Right atrium auricular region (tissue), 2 donors: ENCODE results near the gene ENPP6. TPM values are rescaled to one million over a fixed set of nuclear protein-coding genes. Genes with fewer than 3 reads are reported as not detected.

Experiments used
- DNase-seq: peaks from one replicate; pipeline ENCODE4 v3.0.0-alpha.2; 2019; ENCODE audit warnings: low spot score
- H3K27ac ChIP-seq, 2 donors: fragments of 200-600 bp; sonication (generic); 1 replicate in 1 of 2; 2 replicates in 1 of 2; pipeline ENCODE4 v1.5.1; 2016 to 2019
- H3K27me3 ChIP-seq, 2 donors: fragments of 200-600 bp; sonication (generic); one replicate each; pipeline versions ENCODE4 v1.5.1 to v1.6.0; 2017 to 2019
- H3K36me3 ChIP-seq: fragments of 200-600 bp; sonication (generic); one replicate; pipeline ENCODE4 v1.5.1; 2016
- H3K4me1 ChIP-seq, 2 donors: fragments of 200-600 bp; sonication (generic); one replicate each; pipeline versions ENCODE4 v1.5.1 to v1.6.0; 2017 to 2019
- H3K4me3 ChIP-seq, 2 donors: fragments of 200-600 bp; sonication (generic); 1 replicate in 1 of 2; 2 replicates in 1 of 2; pipeline ENCODE4 v1.5.1; 2017 to 2019; ENCODE audit warnings: mild to moderate bottlenecking in 1 of 2, moderate library complexity in 1 of 2
- H3K9me3 ChIP-seq, 2 donors: fragments of 200-600 bp; sonication (generic); one replicate each; pipeline ENCODE4 v1.5.1; 2019
- total RNA-seq, 2 donors: library from RNA; depleted of rRNA; stranded (reverse); fragments of >200 nt; gene quantifications; one replicate each; pipeline ENCODE4 v1.1.0, GENCODE V29; 2016
- TF ChIP-seq, protein P1 (sequence below), 2 donors: fragments of 200-600 bp; sonication (generic); IDR thresholded peaks; one replicate each; pipeline ENCODE4 v1.5.1; 2019; ENCODE audit warnings: antibody characterized with exemption in 2 of 2

The ENPP6 gene
- total RNA-seq, 2 donors from 2014 or later, result not detected

DNA sequence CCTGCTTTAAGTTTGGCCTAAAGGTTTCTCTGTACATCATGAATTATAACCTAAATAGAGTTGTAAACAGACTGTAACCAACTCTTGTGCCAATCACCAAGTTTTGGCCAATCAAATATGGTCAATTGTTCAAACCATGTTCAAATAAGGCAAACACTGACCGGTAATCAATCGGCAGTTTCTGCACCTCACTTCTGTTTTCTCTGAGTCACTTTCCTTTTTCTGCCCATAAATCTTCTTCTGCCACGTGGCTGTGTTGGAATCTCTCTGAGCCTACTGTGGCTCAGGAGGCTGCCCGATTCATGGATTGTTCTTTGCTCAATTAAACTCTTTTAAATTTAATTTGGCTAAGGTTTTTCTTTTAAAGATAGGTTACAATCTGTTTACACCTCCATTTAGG is 16.5 kb upstream of the ENPP6 start:
- Histone ChIP-seq H3K9me3 (no peaks in the 10 kb centered on the region), H3K36me3 (no peaks in the 10 kb centered on the region), H3K27ac (no peak overlapping the region), H3K4me1 (no peaks in the 10 kb centered on the region), H3K27me3 (no peaks in the 10 kb centered on the region), H3K4me3 (no peak overlapping the region)
- DNase-seq, result no peak
- TF ChIP-seq, protein P1, sequence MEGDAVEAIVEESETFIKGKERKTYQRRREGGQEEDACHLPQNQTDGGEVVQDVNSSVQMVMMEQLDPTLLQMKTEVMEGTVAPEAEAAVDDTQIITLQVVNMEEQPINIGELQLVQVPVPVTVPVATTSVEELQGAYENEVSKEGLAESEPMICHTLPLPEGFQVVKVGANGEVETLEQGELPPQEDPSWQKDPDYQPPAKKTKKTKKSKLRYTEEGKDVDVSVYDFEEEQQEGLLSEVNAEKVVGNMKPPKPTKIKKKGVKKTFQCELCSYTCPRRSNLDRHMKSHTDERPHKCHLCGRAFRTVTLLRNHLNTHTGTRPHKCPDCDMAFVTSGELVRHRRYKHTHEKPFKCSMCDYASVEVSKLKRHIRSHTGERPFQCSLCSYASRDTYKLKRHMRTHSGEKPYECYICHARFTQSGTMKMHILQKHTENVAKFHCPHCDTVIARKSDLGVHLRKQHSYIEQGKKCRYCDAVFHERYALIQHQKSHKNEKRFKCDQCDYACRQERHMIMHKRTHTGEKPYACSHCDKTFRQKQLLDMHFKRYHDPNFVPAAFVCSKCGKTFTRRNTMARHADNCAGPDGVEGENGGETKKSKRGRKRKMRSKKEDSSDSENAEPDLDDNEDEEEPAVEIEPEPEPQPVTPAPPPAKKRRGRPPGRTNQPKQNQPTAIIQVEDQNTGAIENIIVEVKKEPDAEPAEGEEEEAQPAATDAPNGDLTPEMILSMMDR (IDR thresholded peaks at IDR 0.05), result no peak

DNA sequence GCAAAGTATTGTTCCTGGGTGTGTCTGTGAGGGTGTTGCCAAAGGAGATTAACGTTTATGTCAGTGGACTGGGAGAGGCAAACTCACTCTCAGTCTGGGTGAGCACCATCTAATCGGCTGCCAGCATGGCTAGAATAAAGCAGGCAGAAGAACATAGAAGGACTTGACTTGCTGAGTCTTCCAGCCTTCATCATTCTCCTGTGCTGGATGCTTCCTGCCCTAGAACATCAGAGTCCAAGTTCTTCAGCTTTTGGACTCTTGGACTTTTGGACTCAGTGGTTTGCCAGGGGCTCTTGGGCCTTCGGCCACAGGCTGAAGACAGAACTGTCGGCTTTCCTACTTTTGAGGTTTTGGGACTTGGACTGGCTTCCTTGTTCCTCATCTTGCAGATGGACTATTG is 15.3 kb upstream of the ENPP6 start:
- Histone ChIP-seq H3K27me3 (no peaks in the 10 kb centered on the region), H3K9me3 (no peaks in the 10 kb centered on the region), H3K4me3 (no peak overlapping the region), H3K4me1 (no peaks in the 10 kb centered on the region), H3K36me3 (no peaks in the 10 kb centered on the region), H3K27ac (no peak overlapping the region)
- DNase-seq, result no peak
- TF ChIP-seq, protein P1 (IDR thresholded peaks at IDR 0.05), result no peak

DNA sequence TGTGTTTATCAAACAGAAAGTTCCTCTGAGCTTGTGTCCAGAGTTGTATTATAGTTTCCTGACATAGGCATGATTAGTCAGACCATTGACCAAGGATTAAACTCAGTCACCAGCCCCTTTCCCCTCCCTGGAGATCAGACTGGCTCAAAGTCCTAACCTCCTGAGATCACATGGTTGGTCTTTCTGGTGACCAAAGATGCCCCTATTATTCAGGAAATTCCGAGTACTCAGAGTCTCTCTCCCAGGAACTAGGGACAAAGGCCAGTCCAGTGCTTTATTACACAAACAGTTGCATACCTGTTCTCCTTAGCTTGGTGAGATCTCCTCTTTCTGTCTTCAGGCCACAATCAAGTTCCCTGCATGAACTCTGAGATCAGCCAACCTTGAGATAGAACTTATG is 14.5 kb upstream of the ENPP6 start:
- DNase-seq, result no peak
- TF ChIP-seq, protein P1 (IDR thresholded peaks at IDR 0.05), result no peak
- H3K27ac ChIP-seq, result no peak overlapping the region
- no peaks in the 10 kb centered on the region for H3K4me1 ChIP-seq
- H3K4me3 ChIP-seq, result no peak overlapping the region
- H3K36me3 ChIP-seq, result no peaks in the 10 kb centered on the region
- no peaks in the 10 kb centered on the region for H3K9me3 ChIP-seq
- H3K27me3 ChIP-seq, result no peaks in the 10 kb centered on the region

DNA sequence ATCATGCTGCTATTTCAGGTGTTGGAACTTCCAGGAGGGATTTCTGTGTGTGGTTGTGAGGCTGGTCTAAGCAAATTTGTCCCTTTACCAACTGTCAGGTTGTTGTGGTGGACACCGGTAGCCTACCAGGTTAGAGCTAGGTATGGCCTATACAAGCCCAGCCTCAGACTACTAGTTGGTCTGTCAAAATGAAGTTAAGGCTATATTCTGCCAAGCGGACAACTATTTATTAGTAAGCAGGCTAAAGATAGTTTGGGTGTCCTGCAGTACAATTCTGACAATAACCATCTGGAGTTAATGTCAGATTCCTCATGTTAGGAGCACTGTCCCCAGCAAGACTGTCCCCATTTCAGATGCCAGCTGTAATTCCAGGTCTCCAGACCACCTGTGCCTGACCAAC is 13.9 kb upstream of the ENPP6 start:
- DNase-seq, result no peak
- Histone ChIP-seq H3K4me3 (no peak overlapping the region), H3K27ac (no peak overlapping the region), H3K27me3 (no peaks in the 10 kb centered on the region), H3K4me1 (no peaks in the 10 kb centered on the region), H3K36me3 (no peaks in the 10 kb centered on the region), H3K9me3 (no peaks in the 10 kb centered on the region)
- TF ChIP-seq, protein P1 (IDR thresholded peaks at IDR 0.05), result no peak

DNA sequence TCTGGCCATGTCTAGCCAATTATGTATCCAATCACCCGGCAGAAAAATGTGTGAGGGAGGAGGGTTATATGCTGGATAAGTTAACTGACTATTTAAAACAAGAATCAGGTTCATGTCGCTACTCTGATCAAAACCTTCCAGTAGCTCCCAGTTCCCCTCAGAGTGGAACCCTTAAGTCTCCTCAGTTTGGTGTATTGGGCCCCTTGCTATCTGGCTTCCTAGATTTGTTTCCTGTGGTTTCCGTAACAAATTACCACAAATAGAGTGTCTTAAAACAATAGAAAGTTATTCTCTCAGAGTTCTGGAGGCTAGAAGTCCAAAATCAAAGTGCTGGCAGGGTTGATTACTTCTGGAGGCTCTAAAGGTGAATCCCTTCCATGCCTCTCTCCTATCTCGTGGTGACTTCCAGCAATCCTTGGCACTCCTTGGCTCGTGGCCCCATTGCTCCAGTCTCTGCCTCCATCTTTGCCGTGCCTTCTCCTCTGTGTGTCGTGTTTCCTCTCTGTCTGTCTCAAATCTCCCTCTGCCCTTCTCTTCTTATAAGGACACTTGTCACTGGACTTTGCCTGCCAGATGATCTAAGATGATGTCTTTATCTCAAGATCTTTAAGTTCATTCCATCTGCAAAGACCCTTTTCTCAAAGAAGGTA is 10.5 kb upstream of the ENPP6 start:
- H3K36me3 ChIP-seq, result no peaks in the 10 kb centered on the region
- TF ChIP-seq, protein P1 (IDR thresholded peaks at IDR 0.05), result no peak
- DNase-seq, result no peak

DNA sequence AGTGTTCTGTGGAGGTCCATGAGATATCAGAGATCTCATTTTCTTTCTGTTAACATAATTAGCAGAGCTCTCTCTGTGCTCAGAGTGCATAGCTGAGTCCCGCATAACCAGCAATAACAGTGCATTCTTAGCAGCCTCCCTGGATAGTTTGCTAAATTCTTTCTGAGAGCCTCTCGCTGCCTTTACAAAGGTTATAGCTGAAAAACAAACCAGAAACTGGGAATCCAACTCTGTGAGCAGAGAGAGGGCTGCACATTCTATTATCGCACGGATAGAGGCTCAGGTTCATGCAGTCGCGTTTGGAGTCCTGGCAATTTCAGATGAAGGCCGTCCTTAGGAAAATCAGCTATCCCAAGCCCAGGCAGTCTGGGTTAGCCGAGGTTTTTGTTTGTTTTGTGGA is 1.2 kb downstream of the ENPP6 start:
- no peaks in the 10 kb centered on the region for H3K36me3 ChIP-seq
- TF ChIP-seq, protein P1 (IDR thresholded peaks at IDR 0.05), result no peak
- no peaks in the 10 kb centered on the region for H3K9me3 ChIP-seq
- no peak for DNase-seq
- H3K4me1 ChIP-seq, result no peaks in the 10 kb centered on the region
- H3K4me3 ChIP-seq, result no peak overlapping the region
- H3K27me3 ChIP-seq, result no peaks in the 10 kb centered on the region
- no peak overlapping the region for H3K27ac ChIP-seq

More for the DNA sequence above, 10.5 kb upstream of the ENPP6 start:
- H3K4me1 ChIP-seq, result no peaks in the 10 kb centered on the region
- peaks cover 0 to under 1% of the 10 kb centered on the region in 2 donors for H3K9me3 ChIP-seq
- H3K27me3 ChIP-seq, result no peaks in the 10 kb centered on the region
- no peak overlapping the region for H3K27ac ChIP-seq
- H3K4me3 ChIP-seq, result no peak overlapping the region
